Measurements from ENCODE around the gene MYOD1. TPM values are rescaled to one million over a fixed set of nuclear protein-coding genes. Genes with fewer than 3 reads are reported as not detected.

MYOD1 gene
- total RNA-seq, 1 donor from 2014 or later: not detected

DNA sequence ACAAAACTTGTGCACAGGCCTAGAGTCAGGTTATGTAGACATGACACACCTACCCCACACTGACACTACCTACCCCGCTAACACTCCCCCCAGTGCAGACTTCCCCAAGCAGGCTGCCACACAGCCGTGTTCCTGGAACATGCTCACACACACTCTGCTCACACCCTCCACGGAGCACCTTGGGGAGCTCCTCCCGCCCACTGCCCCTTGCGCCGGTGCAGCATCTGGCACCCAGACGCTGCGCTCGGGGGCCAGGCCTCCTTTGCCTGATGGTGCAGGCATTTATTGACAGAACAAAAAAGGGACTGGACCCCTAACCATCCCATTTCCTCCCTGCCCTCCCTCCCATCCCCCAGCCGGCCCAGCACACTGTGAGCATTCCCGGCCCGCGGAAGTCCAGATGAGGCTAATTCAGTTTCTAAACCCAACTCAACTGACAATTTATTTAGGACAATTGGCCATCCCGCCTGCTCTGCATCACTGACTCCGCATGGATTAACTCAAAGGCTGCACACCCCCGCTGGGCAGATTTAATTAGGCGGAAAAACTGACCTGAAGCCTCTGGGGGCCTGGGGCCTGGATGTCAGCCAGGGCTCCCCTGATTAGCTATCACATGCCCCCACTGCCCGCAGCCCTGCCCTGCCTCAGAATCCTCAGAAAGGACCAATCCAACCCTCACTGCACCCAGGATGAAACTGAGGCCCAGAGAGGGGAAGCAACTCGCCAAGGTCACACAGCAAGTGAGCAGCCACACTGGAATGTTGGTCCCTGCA, 45.3 kb downstream of the MYOD1 start:
- no peak for ATAC-seq
- DNase-seq: no peak
- intact Hi-C loops (cut with micrococcal nuclease): loop anchor here (10.0 kb wide), 1 partner anchor 210 kb away; no protein-coding TSS in a partner anchor

DNA sequence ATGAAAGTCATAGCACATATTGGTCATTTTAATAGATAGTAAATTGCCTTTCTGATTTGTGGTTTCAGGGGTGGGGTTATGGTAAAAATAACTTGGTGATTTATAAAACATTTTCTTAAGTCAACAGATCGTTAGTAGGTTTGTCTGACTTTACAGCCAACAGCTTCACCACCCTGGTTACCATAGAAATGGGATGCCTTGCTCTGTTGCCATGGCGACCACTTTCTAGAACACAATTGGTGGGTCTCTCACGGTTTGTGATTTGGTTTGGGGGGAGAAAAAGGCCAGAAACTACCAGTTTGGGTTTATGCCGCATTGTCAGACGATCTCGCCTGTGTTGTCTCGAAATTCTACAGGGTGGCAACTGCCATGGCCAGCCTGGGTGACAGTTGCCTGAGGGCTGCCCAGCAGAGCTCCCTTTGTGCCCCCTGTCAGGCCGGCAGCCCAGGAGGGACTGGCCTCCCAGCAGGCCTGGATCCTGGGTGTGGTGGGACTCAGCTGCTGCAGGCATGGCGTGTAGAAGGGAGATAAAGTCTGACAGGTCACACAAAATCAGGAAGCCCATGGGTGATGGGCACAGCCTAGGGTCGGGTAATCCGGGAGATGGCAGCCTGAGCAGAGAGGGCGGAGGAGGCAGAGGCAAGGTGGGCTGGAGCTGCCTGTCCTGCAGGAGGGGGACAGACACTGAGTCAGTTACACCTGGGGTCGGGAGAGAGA, 46.1 kb downstream of the MYOD1 start:
- intact Hi-C loops (cut with micrococcal nuclease): loop anchor here (10.0 kb wide), 1 partner anchor 209 kb away; no protein-coding TSS in a partner anchor
- ATAC-seq (no peak), DNase-seq (no peak)

DNA sequence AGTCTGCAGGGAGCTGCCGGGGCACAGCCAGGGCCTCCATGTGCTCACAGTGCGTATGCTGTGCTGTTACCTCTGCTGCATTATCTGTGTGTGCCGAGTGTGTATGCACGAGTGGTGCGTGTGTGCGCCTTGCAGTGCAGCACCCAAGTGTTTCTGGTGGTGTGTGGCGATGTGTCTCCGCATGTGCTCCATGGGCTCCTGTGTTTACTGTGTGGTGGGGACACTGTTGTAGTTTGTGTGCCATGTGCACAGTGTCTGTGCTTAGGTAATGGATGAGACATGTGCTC, 46.6 kb downstream of the MYOD1 start:
- DNase-seq (no peak), ATAC-seq (no peak)
- intact Hi-C loops (cut with micrococcal nuclease): loop anchor here (10.0 kb wide), 1 partner anchor 209 kb away; no protein-coding TSS in a partner anchor

DNA sequence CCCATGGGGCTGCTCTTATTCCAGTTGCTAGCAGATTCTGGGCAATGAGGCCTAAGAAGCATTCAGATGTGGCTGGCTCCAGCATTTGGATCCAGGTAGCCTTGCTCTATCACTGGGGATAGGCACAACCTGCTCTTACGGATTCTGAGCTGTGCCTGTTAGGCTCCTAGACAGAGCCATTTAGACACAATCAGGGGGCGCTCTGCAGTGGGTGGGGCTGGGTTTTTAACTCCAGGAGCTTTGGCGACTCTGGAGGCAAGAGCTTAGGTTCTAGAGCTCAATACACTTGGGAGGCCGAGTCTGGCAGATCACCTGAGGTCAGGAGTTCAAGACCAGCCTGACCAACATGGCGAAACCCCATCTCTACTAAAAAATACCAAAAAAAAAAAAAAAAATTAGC, 47.2 kb downstream of the MYOD1 start:
- ATAC-seq (no peak), DNase-seq (no peak)
- intact Hi-C loops (cut with micrococcal nuclease): loop anchor here (10.0 kb wide), 1 partner anchor 208 kb away; no protein-coding TSS in a partner anchor

DNA sequence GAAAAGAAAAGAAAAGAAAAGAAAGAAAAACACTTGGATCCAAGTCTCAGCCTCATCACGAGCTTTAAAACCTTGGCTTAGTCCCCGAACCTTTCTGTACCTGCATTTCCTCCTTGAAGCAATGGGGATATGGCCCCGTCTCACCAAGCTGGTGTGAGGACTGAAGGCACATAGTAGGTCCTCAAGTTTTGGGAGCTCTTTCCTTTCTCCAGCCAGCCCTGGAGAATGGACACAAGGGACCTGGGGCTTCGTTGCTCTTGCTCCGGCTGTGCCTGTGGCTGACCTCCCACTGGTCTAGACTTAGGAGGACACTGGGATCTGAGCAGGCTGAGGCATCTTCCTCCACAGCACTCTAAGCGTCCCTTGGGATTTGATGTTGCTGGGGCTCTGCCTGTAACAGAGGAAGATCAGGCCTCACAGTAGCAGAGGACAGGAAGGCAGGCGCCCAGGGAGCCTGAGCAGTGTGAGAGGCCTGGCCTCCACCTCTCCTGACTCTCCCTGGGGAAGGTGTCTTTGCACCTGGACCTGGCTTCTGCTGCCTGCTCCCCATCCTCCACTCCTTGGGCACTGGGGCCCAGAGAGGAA, 48.0 kb downstream of the MYOD1 start:
- no peak for DNase-seq
- intact Hi-C loops (cut with micrococcal nuclease): loop anchor here (10.0 kb wide), 1 partner anchor 207 kb away; no protein-coding TSS in a partner anchor

DNA sequence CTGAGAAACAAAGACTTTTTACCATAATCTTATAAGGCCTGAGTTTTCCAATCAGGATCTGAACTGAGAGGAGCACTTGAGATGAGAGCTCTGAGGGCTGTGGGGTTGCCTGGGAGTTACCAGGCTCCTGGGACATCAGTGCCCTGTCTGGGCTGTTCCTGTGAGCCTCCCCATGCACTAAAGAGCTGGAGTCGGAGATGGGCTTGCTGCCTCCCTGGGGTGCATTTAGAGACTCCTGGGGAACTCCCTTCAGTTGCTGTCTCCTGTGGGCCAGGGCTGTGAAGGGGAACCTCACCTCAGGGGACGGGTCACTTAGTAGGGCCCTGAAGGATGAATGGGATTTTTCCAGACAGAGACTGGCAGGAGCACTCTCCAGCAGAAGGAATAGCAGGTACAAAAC, 48.5 kb downstream of the MYOD1 start:
- DNase-seq: no peak
- intact Hi-C loops (cut with micrococcal nuclease): loop anchor here (10.0 kb wide), 1 partner anchor 207 kb away; no protein-coding TSS in a partner anchor
- no peak for ATAC-seq

More for the DNA sequence above, 48.0 kb downstream of the MYOD1 start:
- no peak for ATAC-seq

DNA sequence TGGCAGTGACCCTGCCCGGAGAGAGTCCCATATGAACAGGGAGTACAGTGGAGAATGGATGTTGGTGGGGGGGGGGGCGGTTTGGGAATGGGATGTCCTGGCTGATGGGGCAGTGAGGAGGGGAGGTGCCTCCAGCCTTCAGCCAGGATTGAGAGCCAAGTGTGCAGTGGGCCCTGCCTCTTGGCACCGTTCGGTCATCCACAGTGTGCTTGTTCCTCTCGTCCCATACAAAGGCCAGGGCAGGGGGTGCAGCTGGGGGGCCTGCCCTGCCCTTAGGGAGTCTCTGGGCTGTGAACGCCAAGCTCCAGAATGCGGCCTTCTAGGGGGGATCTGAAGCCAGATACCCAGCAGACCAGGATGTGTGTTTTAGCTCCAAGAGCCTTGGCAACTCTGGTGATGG, 49.2 kb downstream of the MYOD1 start:
- intact Hi-C loops (cut with micrococcal nuclease): loop anchor here (10.0 kb wide), 1 partner anchor 206 kb away; no protein-coding TSS in a partner anchor
- DNase-seq (no peak), ATAC-seq (no peak)

DNA sequence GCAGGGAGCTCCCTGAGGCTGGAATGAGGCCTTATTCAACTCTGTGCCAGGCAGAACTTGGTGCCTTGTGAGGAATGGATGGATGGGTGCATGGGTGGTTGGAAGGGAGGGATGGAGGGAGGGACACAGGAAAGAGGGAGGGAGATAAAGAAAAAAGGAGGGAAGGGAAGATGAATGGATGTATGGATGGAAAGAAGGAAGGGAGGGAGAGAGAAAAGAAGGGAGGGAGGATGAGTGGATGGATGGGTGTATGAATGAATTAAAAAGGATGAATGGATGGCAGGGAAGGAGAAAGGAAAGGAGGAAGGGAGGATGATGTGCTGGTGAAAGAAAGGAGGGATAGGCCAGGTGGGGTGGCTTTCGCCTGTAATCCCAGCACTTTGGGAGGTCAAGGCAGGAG, 49.8 kb downstream of the MYOD1 start:
- ATAC-seq (no peak), DNase-seq (no peak)
- intact Hi-C loops (cut with micrococcal nuclease): loop anchor here (10.0 kb wide), 1 partner anchor 206 kb away; no protein-coding TSS in a partner anchor

DNA sequence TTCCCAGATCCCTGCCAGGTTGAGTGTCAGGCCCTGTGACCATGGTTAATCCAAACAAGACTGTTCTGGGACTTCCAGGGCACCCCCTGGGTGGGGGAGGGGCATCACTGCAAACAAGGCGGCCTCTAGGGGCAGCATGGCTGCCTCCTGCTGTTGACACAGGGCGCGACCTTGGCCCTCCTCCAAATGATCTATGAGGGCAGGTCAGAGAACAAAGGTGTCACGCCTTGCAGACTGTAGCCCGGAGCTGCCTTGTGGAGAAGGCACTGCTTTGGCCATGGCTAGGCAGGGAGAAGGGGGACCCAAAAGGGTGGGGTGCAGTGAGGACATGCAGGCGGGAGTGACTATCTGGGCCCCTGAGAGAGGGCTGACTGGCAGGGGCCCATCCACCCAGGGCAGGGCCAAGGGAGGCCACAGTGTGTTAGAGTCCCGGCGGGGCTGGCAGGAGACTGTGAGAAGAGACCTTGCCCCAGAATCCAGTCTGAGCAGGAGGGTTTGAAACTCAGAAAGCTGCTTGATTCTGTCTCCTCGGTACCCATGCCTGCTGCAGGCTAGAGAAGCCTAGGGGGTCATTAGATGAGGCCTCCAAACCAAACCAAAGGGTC, 50.8 kb downstream of the MYOD1 start:
- no peak for ATAC-seq
- DNase-seq: no peak
- intact Hi-C loops (cut with micrococcal nuclease): no loop called here

DNA sequence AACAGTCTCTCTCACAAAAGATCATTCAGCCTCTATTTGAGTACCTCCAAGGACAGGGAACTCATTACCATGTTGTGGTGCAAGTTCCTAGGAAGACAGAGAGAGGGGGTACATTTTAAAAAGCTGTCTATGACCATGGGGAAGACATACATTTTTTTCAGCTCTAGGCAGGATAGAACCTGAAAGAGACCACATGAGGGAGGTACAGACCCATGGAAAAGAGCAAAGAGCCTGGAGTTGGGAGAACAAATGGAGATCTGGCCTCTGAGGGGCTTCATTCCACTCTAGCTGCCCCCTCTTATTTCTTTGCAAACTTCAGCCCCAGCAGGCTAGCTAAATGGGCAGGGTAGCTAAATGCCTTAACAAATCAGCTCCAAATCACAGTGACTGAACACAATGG, 51.5 kb downstream of the MYOD1 start:
- intact Hi-C loops (cut with micrococcal nuclease): no loop called here
- ATAC-seq (peak; percentile 27), DNase-seq (no peak)

DNA sequence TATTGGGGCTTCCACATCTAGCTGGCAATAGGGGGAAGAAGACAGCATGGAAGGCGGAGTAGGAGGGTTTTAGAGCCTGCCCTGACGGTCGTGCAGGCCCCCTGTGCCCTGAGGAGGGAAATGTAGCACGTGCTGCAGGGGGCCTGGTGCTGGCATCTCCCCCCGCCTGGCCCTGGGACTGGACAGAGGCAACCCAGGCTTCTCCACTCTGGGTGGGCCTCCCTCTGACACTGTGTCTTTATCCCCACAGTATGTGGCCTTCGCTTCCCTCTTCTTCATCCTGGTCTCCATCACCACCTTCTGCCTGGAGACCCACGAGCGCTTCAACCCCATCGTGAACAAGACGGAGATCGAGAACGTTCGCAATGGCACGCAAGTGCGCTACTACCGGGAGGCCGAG, 52.0 kb downstream of the MYOD1 start:
- intact Hi-C loops (cut with micrococcal nuclease): no loop called here
- ATAC-seq: no peak

More for the DNA sequence above, 52.0 kb downstream of the MYOD1 start:
- no peak for DNase-seq

Other genes starting within 250 kb of the MYOD1 start
- gene ABCC8, start 242.7 kb upstream of the MYOD1 start, total RNA-seq: 2.1 TPM
- gene USH1C, start 175.2 kb upstream of the MYOD1 start, total RNA-seq: 1.3 TPM
- gene OTOG, start 172.3 kb upstream of the MYOD1 start, total RNA-seq: not detected
- gene KCNC1, start 15.2 kb downstream of the MYOD1 start, total RNA-seq: not detected